Measurements from ENCODE around the gene MAST3.
A peak's percentile ranks its signal among the peaks of the same experiment; 100 is the strongest.

MAST3 gene

DNA sequence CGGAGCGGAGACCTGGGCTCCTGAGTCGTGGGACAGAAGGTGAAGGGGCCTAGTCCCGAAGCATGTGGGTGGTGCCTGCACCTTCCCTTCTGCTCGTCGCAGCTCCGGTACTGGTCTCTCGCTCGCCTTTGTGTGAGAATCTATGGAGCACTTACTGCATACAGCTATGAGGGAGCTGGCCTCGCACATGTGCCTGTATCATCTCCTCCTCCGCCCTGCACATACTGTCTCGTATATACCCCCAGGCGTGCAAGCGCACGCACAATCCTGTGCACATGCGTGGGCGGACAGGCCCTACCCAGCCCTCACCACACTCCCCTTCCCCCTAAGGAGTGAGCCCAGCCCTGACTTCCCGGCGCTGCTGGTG, 64.0 kb downstream of the MAST3 start:
- DNase-seq = no peak

DNA sequence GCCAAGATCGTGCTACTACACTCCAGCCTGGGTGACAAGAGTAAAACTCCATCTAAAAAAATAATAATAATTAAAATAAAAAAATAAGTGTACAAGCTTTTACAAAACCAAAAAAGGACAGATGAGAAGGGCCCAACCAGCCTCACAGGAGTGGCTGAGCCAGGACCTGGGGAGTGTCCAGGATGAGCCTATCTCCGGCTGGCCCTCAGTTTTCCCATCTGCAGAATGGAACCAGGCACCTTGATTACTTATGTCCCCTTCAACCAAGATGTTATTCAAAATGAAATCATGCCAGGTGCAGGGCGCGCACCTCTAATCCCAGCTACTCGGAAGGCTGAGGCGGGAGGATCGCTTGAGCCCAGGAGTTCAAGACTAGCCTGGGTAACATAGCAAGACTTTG, 66.5 kb downstream of the MAST3 start:
- DNase-seq = no peak

DNA sequence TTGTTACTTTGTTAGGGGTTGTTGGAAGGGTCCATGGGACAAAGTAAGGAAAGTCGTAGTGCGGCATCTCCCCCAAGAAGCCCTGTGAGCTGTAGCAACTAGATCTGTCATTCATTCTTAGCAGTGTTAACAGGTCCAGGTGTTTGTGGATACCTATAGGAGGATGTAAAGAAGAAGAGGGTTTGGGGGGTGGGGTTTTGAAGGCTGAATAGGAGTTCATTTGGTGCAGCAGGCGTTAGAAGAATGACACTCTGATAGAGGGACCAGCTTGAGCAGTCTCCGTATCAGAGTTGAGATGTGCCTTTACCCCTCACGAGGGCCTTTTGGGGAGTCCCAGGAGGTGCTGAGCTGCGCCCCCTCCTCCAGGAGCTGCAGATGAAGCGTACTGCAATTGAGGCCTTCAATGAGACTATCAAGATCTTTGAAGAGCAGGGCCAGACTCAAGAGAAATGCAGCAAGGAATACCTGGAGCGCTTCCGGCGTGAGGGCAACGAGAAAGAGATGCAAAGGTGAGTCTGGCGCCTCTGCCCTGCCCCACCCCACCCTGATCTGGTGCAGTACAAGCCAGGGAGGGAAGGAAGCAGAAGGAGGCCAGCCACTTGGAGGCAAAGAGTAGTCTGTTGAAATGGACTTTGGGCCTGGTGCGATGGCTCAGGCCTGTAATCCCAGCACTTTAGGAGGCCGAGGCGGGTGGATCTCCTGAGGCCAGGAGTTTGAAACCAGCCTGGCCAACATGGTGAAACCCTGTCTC, 68.4 kb downstream of the MAST3 start:
- no peak for DNase-seq

- DNase-seq = no peak
Observed at GRCh38 chr19:18167011-18167410, 69.4 kb downstream of the MAST3 start.

DNA sequence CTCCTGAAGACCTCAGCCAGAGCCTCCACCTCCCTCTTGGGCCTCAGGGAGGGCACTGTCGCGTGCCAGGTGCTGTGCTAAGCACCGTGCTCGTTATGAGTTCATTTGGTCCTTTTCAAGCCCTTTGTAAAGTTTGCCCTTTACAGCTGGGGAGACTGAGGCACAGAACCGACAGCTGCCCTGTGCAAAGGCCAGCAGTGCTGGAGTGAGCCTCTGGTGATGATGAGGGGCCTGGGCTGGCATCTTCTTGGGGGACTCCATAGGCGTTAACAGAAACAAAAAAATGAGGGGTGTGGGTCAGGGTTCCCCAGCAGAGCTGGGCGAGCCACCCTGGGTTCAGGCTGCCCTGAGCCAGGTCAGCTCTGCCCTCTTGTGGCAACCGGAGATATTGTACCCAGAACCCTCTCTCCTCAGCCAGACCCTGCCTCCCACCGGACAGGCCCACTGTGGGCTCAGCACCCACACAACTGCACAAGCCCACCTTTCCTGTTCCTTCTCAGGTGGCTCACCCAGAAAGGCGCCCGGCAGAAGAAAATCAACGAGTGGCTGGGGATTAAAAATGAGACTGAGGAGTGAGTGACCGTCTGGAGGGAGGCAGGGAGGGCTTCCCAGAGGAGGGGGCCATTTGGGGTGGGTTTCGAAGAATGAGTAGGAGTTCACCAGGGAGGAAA, 70.5 kb downstream of the MAST3 start:
- DNase-seq = no peak

GRCh38 chr19:18168673-18169381, 71.2 kb downstream of the MAST3 start:
- DNase-seq = no peak

GRCh38 chr19:18170714-18171255, 73.2 kb downstream of the MAST3 start:
- no peak for DNase-seq

- DNase-seq = no peak
Observed at GRCh38 chr19:18171605-18172327, 74.2 kb downstream of the MAST3 start.

DNA sequence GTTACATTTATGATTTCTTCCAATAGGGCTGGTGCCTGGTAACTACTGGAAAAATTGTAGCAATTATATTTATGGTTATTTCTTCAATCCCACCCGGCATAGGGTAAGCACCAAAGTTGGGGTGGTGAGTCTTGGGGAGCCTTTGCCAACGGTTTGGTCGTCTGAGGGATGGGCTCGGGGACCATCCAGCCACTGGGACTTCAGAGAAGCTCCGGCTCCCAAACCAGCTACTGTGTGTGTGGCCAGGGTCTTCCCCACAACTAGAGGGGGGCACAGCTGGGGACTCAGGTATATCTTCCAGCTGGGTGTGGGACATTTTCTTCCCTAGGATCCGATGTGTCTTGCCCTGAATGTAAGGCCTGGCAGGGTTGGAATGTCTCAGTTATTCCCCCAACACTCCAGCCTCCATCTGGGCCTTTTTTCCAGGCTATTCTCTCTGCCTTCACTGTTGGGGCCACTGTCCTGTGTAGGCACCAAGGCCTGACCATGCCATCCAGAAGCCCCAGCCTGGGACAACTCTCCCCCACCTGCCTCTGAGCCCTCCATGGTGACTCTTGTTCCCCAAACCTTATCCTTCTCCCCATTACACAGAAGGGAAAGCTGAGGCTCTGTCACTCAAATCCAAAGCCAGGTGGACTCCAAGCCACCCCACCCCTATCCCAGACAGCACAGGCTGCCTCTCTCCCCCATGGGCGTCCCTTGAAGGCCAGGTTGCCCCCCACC, 74.9 kb downstream of the MAST3 start:
- DNase-seq = no peak

DNA sequence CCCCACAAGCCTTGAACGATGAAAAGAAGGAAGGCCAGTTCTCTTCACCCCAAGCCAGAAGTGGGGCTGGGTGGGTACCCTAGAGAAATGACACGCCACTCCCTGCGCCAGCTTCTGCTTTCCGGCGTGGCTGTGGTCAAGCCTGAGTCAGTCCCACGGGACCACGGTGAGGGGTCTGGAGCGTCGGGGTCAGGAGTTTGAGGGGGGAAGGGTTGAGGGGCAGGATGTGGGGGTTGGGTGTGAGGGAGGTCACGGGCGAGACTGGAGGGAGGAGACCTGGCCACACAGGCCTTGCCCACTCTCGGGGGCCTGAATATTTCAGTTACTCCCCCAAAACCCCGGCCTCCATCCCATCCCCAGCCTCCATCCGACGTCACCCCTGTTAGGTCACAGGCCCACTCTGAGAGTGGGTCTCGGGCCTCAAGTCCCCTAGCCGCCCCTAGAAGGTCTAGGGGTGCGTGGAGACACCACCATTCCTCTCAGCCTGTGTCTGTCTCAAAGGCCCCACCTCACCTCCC, 75.5 kb downstream of the MAST3 start:
- no peak for DNase-seq

DNA sequence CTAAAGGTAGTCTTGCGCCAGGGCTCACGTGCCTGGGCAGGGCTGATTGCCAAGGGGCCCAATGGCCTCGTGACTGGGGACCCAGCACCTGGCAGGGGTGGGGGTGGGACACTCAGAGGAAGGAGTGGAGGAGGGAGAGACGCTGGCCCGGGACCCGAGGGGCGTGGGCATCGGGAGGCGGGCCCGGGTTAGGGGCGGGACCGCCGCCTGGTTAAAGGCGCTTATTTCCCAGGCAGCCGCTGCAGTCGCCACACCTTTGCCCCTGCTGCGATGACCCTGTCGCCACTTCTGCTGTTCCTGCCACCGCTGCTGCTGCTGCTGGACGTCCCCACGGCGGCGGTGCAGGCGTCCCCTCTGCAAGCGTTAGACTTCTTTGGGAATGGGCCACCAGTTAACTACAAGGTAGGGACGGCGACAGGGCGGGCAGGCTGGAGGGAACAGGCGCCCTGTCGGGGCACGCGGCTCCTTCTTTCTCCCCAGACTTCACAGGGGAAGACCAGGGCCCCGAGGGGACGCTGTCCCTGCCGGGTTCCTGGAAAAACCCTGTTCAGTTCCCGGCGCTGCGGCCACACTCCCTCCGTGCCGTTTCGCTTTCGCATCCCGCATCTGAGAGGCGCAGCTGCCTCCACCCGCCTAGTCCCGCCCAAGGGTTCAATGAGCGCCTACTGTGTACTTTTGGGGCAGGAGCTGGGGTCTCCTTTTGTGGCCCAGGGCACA, 76.2 kb downstream of the MAST3 start, which contains the start of gene IFI30:
Gene IFI30 (plus strand): TSS at position 242 of the 717 bp plus-strand sequence. CDS start 29 bp downstream, at position 271.
- DNase-seq = no peak

DNA sequence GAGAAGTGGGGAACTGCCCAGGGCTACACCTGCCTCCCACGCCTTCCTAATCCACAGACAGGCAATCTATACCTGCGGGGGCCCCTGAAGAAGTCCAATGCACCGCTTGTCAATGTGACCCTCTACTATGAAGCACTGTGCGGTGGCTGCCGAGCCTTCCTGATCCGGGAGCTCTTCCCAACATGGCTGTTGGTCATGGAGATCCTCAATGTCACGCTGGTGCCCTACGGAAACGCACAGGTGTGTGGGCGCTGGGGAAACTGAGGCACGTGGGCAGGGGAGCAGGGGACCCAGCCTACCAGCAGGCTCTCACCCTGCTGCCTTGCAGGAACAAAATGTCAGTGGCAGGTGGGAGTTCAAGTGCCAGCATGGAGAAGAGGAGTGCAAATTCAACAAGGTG, 77.4 kb downstream of the MAST3 start:
- DNase-seq = no peak

GRCh38 chr19:18176367-18177310, 79.1 kb downstream of the MAST3 start:
- DNase-seq = no peak

DNA sequence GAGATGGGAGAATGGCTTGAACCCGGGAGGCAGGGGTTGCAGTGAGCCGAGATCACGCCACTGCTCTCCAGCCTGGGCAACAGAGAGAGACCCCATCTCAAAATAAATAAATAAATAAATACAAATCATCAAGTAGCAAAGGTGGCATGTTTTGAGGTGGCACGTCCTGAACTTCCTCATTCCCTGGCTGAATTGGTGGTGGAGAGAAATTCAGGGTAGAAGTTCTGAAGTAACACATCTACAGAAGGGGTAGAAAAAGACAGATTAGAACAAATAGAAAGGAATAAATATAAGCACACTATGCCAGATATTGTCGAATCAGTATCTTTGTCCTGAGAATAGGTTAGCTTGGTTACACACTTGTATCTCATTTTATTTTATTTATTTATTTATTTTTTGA, 82.4 kb downstream of the MAST3 start:
- no peak for DNase-seq

DNA sequence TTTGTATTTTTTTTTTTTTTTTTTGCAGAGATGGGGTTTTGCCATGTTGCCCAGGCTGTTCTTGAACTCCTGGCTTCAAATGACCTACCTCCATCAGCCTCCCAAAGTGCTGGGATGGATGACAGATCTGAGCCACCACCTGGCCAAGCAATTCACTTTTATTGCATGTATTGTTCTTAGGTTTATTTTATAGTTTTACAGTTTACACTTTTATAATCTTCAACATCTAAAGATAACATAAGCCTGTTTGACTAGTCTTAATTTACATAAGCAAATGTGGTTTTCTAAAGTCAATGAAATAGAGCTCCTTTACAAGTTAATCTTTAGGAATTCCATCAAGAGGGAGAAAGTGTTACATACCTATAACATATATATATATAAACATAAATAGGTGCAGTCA, 86.0 kb downstream of the MAST3 start:
- no peak for DNase-seq

DNA sequence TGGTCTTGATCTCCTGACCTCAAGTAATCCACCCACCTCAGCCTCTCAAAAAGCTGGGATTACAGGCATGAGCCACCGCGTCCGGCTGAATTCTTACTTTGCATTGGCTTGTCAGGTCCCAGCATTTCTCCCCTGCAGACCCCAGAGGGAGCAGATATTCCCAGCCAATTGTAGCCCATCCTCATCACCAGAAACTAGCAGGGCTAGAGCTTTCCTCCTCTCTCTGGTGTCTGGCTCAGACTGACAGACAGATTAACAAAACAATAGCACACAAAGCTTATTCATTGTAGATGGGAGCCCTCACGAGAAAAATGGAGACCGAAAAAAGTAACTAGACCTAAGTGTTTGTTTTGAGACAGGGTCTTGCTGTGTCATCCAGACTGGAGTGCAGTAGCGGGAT, 88.0 kb downstream of the MAST3 start:
- DNase-seq = no peak

- DNase-seq = no peak
Observed at GRCh38 chr19:18190278-18190677, 92.7 kb downstream of the MAST3 start.

GRCh38 chr19:18191640-18192062, 94.1 kb downstream of the MAST3 start:
- DNase-seq = no peak

DNA sequence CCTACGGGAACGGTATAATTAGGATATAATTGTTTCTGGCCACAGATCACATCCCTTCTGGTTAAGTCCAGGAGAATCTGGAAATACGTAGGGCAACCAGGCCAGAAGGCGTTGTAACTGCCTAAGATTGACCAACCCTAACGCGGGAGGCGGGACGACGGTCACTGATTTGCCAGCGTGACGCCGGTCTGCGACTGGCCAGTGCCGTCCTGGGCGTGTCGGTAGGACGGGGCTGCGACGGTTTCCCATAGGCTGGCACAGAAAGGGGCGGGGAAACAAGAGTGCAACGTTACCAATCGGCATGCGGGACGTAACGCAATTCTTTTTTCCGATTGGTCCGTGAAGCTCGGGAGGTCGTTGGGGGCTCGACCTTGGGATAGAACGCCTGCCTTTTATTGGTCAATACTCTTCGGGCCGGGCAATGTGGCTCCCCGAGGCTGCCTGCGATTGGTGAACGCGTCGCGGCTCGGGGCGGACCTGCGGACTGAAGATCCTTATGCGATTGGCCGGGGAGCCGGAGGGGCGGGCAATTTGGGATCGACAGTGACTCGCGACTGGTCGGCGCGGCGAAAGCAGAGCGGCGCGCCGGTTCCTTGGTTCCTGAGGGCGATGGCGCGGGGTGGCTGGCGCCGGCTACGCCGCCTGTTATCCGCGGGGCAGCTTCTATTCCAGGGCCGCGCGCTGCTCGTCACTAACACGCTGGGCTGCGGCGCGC, 95.3 kb downstream of the MAST3 start, which contains the start of gene MPV17L2:
Gene MPV17L2 (plus strand): TSS at position 546 of the 715 bp plus-strand sequence. CDS start 64 bp downstream, at position 610.
- DNase-seq = peak; percentile 99 to 100
